ENCODE results near the gene GLYATL2.

Gene GLYATL2, protein sequence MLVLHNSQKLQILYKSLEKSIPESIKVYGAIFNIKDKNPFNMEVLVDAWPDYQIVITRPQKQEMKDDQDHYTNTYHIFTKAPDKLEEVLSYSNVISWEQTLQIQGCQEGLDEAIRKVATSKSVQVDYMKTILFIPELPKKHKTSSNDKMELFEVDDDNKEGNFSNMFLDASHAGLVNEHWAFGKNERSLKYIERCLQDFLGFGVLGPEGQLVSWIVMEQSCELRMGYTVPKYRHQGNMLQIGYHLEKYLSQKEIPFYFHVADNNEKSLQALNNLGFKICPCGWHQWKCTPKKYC

DNA sequence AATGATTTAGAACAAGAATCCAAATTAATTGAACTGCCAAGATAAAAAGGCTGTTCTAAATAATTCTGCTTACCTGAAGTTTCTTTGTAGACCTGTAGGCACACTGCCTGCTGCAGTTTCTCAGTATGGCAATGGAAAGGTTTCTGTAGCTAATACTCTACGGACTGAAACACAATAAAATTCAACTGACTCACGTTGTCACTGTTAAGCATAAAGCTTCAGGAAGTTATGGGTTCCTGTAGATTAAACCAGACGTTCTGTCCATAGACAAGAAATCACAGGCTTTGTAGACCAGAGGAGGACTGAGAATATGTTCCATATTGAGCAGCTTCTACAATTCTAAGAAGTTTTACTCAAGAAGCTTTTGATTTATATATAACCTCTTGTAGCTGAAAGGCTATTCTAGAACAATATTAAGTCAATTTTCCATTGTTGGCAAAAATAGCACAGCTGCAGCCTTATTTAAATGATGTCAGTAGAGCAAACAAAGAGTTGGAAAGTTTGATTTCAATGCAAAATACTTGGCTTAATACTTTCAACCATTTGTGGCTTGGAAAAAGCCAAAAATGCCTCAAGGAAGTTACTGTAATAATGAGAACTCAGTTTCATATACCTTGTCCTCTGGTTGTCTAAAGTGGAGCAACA lies at the start of gene GLYATL2:
GLYATL2 (minus strand) TSS at position 344 of the 645 bp plus-strand sequence. CDS start 5,092 bp downstream, outside the sequence.
- no peak for FAIRE-seq

DNA sequence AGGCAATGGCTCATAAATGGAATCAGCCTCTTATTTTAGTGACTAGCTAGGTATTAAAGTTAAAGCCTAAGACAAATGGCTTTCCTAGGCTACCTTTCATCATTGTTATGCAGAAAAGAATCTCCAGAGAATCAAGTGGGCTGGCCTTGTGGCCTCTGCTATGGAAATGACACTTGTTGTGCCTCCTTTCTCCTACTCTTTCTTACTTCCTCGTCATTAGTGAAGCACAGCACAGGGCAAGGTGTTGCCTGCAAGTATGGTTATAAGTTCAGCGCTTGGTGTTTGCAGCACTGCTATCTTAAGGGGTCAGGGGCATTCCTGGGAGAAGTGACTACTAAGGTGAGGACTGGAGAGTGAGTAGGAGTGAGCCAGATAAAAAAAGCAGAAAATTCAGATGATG lies 49.4 kb upstream of the GLYATL2 start:
- no peak for FAIRE-seq

DNA sequence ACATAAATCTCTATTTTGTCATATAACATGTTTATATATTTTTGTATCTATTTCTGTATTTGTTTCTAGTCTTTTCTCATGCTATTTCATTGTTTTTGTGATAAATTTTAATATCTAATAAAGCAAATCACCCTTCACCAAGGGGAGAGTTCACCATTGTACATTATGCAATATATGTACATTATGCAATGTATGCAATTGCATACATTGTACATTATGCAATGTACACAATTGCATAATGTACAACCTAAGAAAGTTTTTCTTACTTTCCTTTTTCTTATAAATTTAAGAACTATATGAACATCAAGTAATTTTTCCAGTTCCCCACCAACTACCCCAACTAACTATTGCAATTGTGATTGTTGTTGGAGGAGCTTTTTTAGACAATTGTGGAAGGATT lies 44.1 kb upstream of the GLYATL2 start:
- FAIRE-seq = no peak

DNA sequence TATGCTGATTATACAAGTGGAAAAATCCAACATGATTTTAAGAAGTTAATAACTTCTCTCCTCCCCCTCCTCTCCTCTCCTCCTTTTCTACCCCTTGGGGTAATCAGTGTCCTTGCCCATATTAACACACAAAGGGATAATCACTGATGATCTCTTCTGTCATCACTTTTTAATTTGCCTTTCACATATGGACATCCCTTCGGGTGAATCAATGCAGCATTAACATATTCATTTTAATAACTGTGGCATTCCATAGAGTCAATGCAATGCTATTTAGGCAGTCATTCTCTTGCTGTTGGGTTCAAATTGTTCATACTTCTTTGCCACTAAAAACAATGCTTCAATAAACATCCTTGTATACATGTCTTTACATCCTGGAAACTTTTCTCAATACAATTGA lies 42.9 kb upstream of the GLYATL2 start:
- no peak for FAIRE-seq

DNA sequence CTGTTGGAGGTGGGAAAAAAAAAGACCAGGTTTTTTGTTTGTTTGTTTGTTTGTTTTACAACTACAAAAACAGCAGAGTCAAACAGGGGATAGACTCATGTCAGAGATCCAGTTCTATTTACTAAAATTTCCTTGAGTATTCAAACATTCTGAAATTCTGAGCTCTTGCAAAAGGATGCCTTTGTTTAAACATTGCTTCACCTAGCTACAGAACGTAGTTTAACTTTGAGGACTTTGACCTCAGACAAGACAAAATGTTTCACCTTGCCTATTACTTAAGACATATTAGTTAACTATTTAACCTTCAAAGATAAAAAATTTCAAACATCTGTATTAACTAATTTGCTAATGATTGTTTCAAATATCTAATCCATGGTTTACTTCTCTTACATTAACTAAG lies 36.1 kb upstream of the GLYATL2 start:
- FAIRE-seq = no peak

DNA sequence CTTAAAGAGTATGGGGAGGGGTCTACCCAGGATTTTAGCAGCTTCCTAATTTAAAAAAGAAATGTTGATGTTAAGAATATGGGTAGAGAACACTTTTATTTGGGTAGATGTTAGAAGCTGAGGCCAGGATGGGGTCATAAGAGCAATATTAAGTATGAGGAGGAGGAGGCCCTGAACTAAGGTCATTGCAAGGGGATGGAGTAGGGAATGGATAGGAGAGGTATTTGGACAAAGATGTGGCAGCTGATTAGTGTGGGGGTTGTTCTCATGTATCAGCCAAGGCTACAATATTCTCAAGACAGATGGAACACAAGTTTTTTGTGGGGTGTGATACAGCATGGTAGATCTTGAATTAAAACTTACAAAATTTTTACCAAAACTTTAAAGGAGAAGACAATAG lies 35.7 kb upstream of the GLYATL2 start:
- FAIRE-seq = no peak

DNA sequence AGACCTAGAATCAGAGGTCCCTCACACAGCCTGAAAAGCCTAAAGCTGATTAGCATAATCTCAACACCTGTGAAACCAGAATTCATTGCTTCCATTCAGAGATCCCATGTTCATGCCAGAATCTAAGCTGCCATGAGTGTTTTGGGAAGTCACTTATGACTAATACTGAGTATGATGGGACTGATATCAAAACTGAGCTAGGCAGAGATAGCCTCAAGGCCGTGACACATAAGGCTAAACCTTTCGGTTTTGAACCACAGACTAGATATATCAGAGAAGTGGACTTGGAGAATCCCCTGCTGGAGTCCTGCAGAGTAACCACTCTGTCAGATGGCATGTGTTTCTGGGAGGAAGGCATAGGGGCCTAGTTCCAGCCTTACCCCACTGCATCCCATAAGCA lies 23.1 kb upstream of the GLYATL2 start:
- FAIRE-seq = no peak

DNA sequence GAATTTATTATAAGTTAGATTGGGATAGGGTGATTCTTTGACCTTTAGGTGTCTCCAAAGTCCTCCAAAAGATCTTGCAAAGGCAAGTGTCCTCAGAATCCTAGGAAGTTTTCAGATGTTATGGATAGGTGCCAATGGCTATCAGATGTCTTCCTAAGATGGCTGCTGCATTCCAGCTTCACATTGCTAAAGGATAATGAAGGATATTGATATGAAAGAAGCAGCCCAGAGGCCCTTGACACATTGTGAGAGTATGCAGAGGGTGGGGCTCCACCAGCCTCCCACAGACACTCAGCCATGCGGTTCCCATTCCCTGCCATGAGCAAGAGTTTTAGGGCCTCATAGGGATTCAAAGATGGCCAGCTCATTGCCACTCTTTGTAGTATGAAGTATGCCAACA lies 22.3 kb upstream of the GLYATL2 start:
- FAIRE-seq = no peak

DNA sequence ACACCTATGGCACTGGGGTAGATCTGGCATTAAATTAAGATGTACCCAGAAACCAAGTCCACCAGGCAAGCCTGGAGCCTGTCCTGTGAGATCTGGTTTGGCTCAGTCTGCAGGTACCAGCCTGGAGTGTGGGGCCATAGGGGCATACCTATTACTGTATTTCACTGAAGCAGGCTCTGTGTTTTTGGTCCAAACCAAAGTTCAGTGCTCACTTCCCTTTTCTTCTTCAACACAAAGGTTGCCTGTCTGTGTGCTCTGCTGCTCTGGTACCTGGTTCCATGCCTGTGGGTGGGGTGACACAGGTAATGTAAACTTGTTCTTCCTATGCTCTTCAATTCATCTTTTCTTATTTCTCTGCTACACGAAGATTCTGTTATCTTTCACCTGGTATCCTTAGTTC lies 19.8 kb upstream of the GLYATL2 start:
- FAIRE-seq = no peak

DNA sequence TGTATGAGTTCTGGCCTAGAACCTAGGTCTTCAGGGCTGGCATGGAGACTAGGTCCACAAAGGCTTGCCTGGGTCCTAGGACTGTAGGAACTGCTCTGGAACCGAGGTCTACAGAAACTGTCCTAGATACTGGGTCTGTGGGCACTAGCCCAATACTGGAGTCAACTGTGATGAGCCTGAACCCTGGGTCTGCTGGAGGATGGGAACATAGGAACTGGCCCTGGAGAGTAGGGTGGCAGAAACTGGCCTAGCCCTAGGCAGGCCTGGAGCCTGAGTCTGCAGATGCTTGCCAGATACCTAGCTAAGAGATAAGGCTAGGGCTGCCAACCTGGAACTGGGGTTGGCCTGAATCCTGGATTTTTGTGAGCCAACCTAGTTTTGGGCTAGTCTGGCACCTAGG lies 19.2 kb upstream of the GLYATL2 start:
- no peak for FAIRE-seq

DNA sequence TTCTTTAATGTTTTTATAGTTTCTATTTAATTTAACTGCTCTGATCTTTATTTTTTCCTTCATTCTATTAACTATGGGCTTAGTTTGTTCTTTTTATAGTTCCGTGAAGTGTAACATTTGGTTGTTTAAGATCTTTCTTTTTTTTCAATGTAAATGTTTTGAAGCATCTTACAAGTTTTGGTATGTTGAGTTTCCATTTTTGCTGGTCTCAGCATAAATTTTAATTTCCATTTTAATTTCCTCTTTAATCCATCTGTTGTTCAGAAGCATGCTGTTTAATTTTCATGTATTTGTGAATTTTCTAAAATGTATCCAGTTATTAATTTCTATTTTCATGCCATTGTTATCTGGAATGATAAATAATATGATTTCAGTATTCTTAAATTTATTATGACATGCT lies 17.0 kb upstream of the GLYATL2 start:
- no peak for FAIRE-seq

DNA sequence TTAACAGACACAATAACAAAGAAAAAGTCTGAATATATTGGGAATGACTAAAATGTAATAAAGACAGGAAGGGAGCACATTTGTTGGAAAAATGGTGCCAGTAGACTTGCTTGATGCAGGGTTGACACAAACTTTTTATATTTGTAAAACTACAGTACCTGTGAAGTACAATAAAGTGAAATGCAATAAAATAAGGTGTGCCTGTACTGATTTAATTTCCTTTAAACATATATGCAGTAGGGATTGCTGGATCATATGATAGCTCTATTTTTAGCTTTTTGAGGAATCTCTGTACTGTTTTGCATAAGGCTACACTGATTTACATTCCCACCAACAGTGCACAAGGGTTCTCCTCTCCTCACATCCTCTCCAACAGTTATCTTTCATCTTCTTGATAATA lies 12.3 kb upstream of the GLYATL2 start:
- FAIRE-seq = no peak

DNA sequence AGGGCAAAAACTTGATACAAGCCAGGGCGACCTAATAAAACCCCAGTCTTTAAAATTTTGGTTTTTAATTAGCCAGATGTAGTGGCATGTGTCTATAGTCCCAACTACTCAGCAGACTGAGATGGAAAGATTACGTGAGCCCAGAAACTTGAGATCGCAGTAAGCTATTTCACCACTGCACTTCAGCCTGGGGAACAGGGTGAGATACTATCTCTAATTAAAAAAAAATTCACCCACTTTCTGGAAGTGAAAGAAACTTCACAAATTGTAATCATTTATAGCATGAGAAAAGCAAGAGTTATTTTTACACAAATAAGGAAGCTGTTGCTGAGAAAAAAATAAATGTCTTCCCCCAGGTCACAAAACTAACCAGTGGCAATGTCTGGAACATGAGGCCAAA lies 882 bp upstream of the GLYATL2 start:
- FAIRE-seq = no peak

DNA sequence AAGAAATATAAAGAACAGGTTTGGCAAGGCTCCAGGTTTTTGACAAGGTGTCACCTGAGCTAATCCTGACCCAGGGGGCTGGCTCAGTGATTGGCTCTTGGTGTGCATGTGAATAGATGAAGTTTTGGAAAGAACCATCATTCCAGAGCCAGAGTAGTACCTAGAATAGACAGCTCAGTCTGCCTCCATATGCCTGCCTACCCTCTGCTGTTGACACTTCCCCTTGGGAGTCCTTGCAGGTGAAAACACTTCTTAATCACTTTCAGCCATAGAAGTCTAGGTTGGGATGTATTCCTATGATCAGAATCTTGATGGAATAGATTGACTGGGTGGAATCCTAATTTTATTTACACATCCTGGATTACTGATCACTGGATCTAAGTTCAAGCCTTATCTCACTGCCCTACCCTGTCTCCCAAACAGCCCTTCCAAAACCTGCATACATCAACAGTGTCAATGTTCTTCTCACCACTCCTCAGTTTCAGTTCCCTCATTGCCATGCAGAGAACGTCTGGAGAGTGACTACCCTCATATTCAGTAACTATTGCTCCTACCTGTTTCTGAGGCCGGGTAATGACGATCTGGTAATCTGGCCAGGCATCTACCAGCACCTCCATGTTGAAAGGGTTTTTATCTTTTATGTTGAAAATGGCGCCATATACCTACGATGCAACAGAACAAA lies 6.7 kb downstream of the GLYATL2 start:
- FAIRE-seq = no peak

DNA sequence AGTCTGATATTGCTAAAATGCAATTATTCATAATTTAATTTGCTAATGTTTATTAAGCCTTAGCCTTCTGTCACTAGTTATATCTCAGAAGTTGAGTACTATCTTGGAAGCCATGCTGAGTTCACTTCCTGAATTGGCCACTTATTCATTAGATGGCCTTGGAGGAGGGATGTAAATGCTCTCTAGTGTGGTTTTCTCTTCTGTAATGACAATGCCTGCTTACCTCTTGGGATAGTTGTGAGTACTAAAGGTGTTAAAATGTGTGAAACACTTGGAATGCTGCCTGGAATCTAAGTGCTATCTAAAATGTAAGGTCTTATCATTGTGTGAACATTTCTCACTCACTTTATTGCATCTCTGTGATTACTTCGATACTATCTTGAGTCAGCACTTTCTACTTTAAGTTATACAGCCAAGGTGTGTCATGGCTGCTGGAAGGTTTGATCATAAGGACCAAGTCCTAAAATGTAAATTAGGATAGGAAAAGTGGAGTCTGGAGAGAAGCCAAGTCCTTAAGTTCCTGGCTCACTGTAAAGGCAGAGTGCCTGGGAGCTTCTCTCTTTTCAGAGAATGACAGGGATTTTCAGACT lies 12.4 kb downstream of the GLYATL2 start:
- FAIRE-seq = no peak

DNA sequence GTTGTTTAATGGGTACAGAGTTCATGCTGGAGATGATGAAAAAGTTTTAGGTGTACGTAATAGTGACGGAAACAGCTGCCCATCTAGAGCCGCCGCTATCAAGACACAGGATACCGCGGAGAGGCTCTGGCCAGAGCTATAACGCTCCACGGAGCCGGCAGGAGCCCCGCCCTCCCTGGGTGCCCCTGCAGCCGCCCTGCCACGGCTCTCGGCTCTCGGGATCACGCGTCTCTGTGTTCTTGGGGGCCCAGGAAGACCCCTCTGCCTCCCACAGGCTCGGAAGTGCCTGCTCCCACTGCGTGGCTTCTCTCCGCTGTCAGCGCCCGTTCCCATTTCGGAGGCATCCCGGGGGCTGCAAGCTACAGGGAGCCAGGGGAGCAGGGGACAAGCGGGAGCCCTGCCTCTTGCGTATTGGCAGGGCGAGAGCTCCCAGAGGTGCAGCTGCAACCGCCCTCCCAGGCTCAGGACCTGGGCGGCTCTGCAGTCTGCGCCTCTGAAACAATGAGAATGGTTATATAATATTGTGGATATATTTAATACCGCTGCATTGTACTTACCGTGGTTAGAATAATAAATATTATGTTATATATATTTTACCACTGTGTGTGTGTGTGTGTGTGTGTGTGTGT lies 13.7 kb downstream of the GLYATL2 start:
- FAIRE-seq = no peak

DNA sequence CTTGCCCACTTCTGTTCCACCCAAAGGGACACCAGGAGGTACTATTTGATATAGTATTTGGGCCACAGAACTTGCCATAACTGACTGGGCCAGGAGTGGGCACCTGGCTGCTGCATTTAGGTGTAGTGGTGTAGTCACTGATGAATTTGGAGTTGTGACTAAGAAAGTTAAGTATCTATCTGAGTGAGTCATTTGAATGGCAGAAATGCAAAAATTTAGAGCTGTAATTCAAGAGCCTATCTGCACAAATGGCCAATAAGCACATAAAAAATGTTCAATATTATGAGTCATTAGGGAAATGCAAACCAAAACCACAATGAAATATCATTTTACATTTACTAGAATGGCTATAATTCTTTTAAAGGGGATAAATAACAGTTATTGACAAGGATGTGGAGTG lies 14.7 kb downstream of the GLYATL2 start:
- FAIRE-seq = no peak

DNA sequence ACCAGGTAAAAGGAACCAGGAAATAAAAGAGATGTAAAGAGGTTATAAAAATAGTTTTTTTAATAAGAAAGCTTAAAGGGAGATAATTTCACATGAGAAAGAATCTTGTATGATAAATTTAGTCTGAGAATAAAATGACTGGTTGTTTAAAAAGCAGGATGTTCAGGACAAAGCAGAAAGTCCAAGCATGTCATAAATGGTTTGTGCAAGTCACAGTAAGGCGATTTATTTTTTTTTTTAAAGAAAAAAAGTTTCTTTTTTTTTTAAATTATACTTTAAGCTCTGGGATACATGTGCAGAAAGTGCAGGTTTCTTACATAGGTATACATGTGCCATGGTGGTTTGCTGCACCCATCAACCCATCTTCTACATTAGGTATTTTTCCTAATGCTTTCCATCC lies 30.8 kb downstream of the GLYATL2 start:
- no peak for FAIRE-seq

DNA sequence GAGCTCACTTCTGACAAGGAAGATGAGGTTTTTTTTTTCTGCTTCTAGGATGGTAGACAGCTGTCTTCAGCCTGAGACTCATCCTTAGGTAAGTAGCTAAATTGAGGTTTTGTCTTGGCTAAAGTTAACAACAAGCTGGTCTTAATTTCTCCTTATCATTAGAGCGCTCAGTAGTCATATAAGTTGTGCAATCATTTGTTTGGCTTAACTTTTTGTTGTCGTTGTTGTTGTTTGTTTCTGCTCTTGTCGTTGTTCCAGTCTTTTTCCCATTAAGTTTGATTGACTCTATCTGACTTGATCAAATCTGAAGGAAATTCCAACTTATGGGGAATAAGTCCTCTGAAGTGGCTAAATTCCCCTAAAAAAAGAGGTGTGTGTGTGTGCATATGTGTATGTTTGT lies 33.0 kb downstream of the GLYATL2 start:
- no peak for FAIRE-seq

DNA sequence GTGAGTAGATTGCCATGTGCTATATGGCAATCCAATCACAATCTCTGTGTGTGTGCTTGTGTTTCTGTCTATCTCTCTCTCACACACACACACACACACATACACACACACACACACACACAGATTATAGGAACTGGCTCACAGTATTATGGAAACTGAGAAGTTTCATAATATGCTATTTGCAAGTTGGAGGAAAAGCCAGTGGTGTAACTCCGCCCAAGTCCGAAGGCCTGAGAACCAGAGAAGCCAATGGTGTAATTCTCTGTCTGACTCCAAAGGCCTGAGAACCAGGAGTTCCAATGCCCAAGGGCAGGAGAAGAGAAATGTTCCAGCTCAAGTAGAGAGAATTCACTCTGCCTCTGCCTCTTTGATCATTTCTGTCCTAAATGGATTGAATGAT lies 37.2 kb downstream of the GLYATL2 start:
- FAIRE-seq = no peak

DNA sequence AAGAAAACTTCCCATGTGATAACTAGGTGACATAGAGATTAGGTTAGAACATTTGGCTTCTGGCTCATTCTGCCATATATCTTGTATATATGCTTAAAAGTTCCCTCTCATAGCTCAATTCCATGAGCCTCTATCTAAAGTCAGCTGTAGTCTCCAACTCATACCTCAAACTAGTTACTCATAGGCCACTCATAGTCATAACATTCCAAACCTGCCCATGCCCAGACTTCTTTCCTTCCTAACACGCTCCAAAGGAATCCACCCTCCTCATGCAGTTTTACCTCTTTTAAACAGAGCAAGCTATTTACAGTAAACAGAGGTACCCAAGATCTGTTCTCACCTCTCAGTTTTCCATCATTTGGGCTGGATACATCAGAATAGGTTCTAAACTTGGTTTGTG lies 39.4 kb downstream of the GLYATL2 start:
- no peak for FAIRE-seq

DNA sequence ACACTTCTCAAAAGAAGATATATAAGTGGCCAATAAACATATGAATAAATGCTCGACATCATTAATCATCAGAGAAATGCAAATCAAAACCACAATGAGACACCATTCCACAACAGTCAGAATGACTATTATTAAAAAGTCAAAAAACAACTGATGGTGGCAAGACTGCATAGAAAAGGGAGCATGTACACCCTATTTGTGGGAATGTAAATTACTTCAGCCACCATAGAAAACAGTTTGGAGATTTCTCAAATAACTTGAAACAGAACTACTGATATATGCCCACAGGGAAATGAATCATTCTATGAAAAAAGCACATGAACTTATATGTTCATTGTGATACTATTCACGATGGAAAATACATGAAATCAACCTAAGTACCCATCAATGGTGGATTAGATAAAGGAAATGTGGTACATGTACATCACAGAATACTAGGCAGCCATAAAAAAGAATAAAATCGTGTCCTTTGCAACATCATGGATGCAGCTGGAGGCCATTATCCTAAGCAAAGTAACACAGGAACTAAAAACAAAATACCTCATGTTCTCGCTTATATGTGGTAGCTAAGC lies 42.4 kb downstream of the GLYATL2 start:
- no peak for FAIRE-seq

DNA sequence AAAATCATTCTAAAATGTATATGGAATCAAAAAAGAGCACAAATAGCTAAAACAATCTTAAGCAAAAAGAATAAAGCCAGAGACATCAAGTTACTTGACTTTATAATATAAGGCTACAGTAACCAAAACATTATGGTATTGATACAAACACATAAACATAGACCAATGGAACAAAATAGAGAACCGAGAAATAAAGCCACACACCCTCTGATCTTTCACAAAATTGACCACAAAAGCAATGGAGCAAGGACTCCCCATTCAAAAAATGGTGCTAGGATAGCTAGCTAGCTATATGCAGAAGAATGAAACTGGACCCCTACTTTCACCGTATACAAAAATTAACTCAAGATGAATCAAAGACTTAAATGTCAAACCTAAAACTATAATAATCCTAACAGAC lies 43.2 kb downstream of the GLYATL2 start:
- FAIRE-seq = no peak

All from endometrium (tissue), 2 donors.